Prostate gland (tissue), 2 donors: ENCODE data around the gene DDX46. TPM values are rescaled to one million over a fixed set of nuclear protein-coding genes. Genes with fewer than 3 reads are reported as not detected.

Source experiments
- DNase-seq: peaks from one replicate; pipeline ENCODE4 v3.0.0-alpha.2; 2019; ENCODE audit warnings: low spot score
- H3K27ac ChIP-seq, 2 donors: fragments of 200-600 bp; sonication (generic); 2 replicates each; pipeline ENCODE4 v1.5.1; 2017 to 2019
- H3K27me3 ChIP-seq: fragments of 200-600 bp; sonication (generic); replicated peaks from 2 replicates; pipeline ENCODE4 v1.5.1; 2019; ENCODE audit not compliant: insufficient read depth
- H3K36me3 ChIP-seq, 2 donors: fragments of 200-600 bp; sonication (generic); 1 replicate in 1 of 2; 2 replicates in 1 of 2; pipeline versions ENCODE4 v1.5.1 to v1.8.1; 2017 to 2019
- H3K4me1 ChIP-seq: fragments of 200-600 bp; sonication (generic); replicated peaks from 2 replicates; pipeline ENCODE4 v1.5.1; 2019
- H3K4me3 ChIP-seq, 2 donors: fragments of 200-600 bp; sonication (generic); 2 replicates each; pipeline ENCODE4 v1.5.1; 2017 to 2019
- H3K9me3 ChIP-seq: fragments of 200-600 bp; sonication (generic); 2 replicates; pipeline ENCODE4 v1.5.1; 2017
- CTCF ChIP-seq, 4 experiments: fragments of 200-600 bp in 2 of 4; fragments of 450-650 bp in 2 of 4; sonication (generic) in 2 of 4; IDR thresholded peaks; 1 replicate in 3 of 4; 2 replicates in 1 of 4; pipeline ENCODE4 v1.5.1; 2016 to 2019; ENCODE audit warnings: antibody characterized with exemption in 4 of 4, mild to moderate bottlenecking in 2 of 4, moderate library complexity in 2 of 4
- POLR2A ChIP-seq: fragments of 450-650 bp; IDR thresholded peaks from one replicate; pipeline ENCODE4 v1.6.1; 2016; ENCODE audit warnings: antibody characterized with exemption, mild to moderate bottlenecking
- POLR2AphosphoS5 ChIP-seq: sonication (generic); formaldehyde crosslinking; IDR thresholded peaks from one replicate; pipeline ENCODE4 v1.6.1; 2017; ENCODE audit warnings: antibody characterized with exemption
- WGBS: methylation state at CpG from one replicate; pipeline ENCODE4 v1.1.5; 2018; 5-methylcytosine and 5-hydroxymethylcytosine counted together
- intact Hi-C: fragments of 100-400 bp; cut with DNase I; formaldehyde crosslinking; loops from one replicate; pipeline ENCODE4 v1.14.2; 2022
- total RNA-seq, 2 donors: library from RNA; depleted of rRNA; stranded (reverse); fragments of >200 nt; gene quantifications; one replicate each; pipeline ENCODE4 v1.1.0, GENCODE V29; 2016

Gene DDX46
- total RNA-seq, 2 donors from 2014 or later, result 25.9 to 28.2 TPM

DNA sequence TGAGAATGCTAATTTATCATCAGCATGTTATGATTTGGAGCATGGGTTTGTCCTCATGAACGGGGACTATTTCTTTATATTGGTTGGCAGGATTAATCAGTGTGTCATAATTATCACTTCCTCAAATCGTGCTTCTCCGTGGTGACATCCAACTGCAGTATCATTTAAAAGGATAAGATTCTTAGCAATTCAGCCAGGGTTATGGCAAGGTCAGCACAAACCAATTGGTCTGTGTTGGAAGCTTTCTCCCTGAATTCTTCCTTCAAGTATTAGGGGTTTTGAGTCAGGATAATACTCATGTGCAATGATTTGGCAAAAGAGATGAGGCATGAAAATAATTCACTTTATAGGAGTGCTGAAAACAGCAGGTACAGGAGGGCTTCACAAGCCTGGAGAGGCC is 25.8 kb upstream of the DDX46 start:
- TF ChIP-seq POLR2A (no peak), POLR2AphosphoS5 (no peak), CTCF (IDR thresholded peaks at IDR 0.05) (no peak)
- Histone ChIP-seq H3K4me1 (no peaks in the 10 kb centered on the region), H3K27ac (no peak overlapping the region), H3K4me3 (no peak overlapping the region), H3K9me3 (no peaks in the 10 kb centered on the region), H3K27me3 (no peaks in the 10 kb centered on the region), H3K36me3 (no peaks in the 10 kb centered on the region)
- WGBS, result 63% methylated on average over 3 of the region's 3 CpGs
- intact Hi-C loops, result no loop called here
- DNase-seq, result no peak

DNA sequence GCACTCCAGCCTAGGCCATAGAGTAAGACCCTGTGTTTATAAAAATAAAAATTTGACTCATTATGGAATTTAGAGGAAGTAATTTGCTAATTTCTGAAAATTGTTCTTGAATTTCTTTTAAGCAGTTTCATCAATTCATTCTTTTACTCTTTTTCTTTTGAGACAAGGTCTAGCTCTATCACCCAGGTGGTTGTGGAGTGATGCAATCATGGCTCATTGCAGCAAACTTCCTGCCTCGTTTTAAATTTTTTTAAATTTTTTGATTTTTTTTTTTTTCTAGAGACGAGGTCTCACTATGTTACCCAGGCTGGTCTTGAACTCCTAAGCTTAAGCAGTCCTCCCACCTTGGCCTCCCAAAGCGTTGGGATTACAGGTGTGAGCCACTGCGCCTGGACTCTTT is 23.3 kb upstream of the DDX46 start:
- WGBS, result 80% methylated on average over 4 of the region's 4 CpGs
- H3K4me3 ChIP-seq, result no peak overlapping the region
- intact Hi-C loops, result no loop called here
- peaks cover 8% of the 10 kb centered on the region for H3K4me1 ChIP-seq
- no peaks in the 10 kb centered on the region for H3K9me3 ChIP-seq
- no peak overlapping the region for H3K27ac ChIP-seq
- H3K36me3 ChIP-seq, result no peaks in the 10 kb centered on the region
- TF ChIP-seq POLR2AphosphoS5 (no peak), CTCF (IDR thresholded peaks at IDR 0.05) (no peak), POLR2A (no peak)
- no peaks in the 10 kb centered on the region for H3K27me3 ChIP-seq
- DNase-seq, result no peak

DNA sequence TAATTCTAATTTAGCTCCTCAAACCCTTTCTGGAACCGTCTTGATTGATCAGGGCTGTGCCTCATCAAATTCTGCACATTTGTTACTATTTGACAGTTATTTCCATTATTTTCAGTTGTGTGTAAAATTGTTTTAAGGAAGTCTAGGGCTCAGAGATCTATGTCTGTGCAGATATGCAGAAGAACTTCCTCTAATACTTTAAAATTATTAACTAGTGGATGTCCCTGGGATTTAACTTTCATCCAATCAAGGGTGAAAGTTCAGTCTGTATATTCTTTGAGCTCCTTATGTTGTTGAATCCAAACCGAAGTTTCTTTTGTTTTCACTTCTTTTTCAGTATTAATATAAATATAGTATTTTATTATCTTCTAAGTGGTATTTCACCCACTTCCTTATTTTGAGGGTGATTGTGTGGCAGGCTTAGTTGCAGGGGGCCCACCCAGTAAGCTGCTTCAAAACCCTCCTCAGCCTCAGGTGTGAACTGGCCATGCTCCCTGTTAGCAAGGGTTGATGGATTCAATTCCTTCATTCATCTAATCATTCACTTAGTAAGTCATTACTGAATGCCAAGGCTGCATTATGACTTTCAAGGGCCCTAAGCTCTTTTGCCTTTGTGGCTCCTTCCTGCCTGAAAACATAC is 22.3 kb upstream of the DDX46 start:
- intact Hi-C loops, result no loop called here
- Histone ChIP-seq H3K9me3 (no peaks in the 10 kb centered on the region), H3K27me3 (no peaks in the 10 kb centered on the region), H3K4me3 (no peak overlapping the region), H3K36me3 (no peaks in the 10 kb centered on the region), H3K27ac (no peak overlapping the region), H3K4me1 (peaks cover 8% of the 10 kb centered on the region)
- WGBS, result 69% methylated on average over 2 of the region's 2 CpGs
- no peak for DNase-seq
- no peak for TF ChIP-seq CTCF (IDR thresholded peaks at IDR 0.05)
- TF ChIP-seq POLR2AphosphoS5, result no peak
- no peak for TF ChIP-seq POLR2A

DNA sequence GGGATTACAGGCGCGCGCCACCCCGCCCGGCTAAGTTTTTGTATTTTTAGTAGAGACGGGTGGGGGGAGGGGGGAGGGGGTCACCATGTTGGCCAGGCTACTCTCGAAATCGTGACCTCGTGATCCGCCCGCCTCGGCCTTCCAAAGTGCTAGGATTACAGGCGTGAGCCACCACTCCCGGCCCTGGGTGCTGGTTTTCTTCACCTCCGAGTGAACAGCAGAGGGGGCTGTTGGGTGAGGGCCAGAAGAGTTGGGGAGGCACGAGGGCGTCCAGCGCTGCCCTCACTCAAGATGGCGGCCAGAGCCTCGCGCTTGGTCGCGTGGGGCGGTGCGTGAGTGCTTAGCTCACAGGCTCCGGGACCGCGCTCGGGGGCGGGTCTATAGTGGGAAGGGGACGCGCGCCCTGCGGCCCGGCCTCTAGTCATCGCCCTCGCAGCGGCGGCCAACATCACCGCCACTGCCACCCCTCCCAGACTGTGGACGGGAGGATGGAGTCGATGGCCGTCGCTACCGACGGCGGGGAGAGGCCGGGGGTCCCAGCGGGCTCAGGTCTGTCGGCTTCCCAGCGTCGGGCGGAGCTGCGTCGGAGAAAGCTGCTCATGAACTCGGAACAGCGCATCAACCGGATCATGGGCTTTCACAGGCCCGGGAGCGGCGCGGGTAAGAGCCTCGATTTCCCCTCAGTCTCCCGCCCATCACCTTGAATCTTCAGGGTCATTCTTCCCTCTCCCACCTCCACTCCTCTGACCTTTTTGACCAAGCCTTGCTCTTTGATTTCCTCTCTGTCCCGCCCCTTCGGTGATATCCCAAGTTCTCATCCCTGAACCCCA is 20.2 kb upstream of the DDX46 start, which contains the start of gene CAMLG:
CAMLG (plus strand) TSS at position 416 of the 830 bp plus-strand sequence; CDS start at position 489, 73 bp downstream.
- intact Hi-C loops, result loop anchor here (2.0 kb wide), 1 partner anchor 166 kb away; the partner anchor contains the start of gene PCBD2

More for the DNA sequence above, 20.2 kb upstream of the DDX46 start, which contains the start of gene CAMLG:
- Histone ChIP-seq H3K36me3 (no peaks in the 10 kb centered on the region), H3K9me3 (no peaks in the 10 kb centered on the region), H3K27ac (peak within 1 kb of the TSS; percentile 91 to 95), H3K27me3 (no peaks in the 10 kb centered on the region), H3K4me1 (peaks cover 8% of the 10 kb centered on the region), H3K4me3 (peak within 1 kb of the TSS; percentile 83 to 88)
- peak; percentile 98 for DNase-seq
- TF ChIP-seq POLR2A, result peak; percentile 96
- peak; percentile 90 for TF ChIP-seq POLR2AphosphoS5
- peak in 3 of 4 experiments; percentile 43 to 67 (median 60) for TF ChIP-seq CTCF (IDR thresholded peaks at IDR 0.05)
- WGBS, result under 1% methylated on average over 45 of the region's 66 CpGs
